GM21515 (cell line): Measurements from ENCODE around the gene DYNC1LI2.
A peak's percentile ranks its signal among the peaks of the same experiment; 100 is the strongest.
"Not testable (repeated sequence)": the region's sequence is repeated elsewhere in the genome, so short reads cannot be mapped to it uniquely, and the experiment has no call there.

Source experiments
- ATAC-seq: cut with Tn5 transposase; IDR thresholded peaks from one replicate; pipeline ENCODE4 v1.9.1; 2021; ENCODE audit not compliant: unreplicated experiment

DYNC1LI2 gene

GRCh38 chr16:66751303-66751991 lies at the start of gene DYNC1LI2:
DYNC1LI2 (minus strand) TSS chr16:66751609; CDS start chr16:66751591, 18 bp downstream.
- ATAC-seq: peak; percentile 90

- no peak for ATAC-seq
Observed at GRCh38 chr16:66800856-66801255, 49.4 kb upstream of the DYNC1LI2 start.

GRCh38 chr16:66798161-66798560 lies 46.8 kb upstream of the DYNC1LI2 start:
- ATAC-seq: no peak

- ATAC-seq: not testable (repeated sequence)
Observed at GRCh38 chr16:66793984-66794383, 42.6 kb upstream of the DYNC1LI2 start.

- ATAC-seq: no peak
Observed at GRCh38 chr16:66790130-66790733, 38.8 kb upstream of the DYNC1LI2 start.

- no peak for ATAC-seq
Observed at GRCh38 chr16:66787427-66787826, 36.0 kb upstream of the DYNC1LI2 start.

- ATAC-seq: no peak
Observed at GRCh38 chr16:66786551-66786950, 35.1 kb upstream of the DYNC1LI2 start.

GRCh38 chr16:66776457-66776856 lies 25.0 kb upstream of the DYNC1LI2 start:
- ATAC-seq: no peak

GRCh38 chr16:66774981-66775380 lies 23.6 kb upstream of the DYNC1LI2 start:
- no peak for ATAC-seq

- ATAC-seq: no peak
Observed at GRCh38 chr16:66758086-66758485, 6.7 kb upstream of the DYNC1LI2 start.

GRCh38 chr16:66754819-66755218 lies 3.4 kb upstream of the DYNC1LI2 start:
- no peak for ATAC-seq

- ATAC-seq: no peak
Observed at GRCh38 chr16:66754211-66754610, 2.8 kb upstream of the DYNC1LI2 start.

- no peak for ATAC-seq
Observed at GRCh38 chr16:66752958-66753357, 1.5 kb upstream of the DYNC1LI2 start.

GRCh38 chr16:66752379-66752778 lies 970 bp upstream of the DYNC1LI2 start:
- no peak for ATAC-seq

- ATAC-seq: no peak
Observed at GRCh38 chr16:66751992-66752322, 548 bp upstream of the DYNC1LI2 start.

GRCh38 chr16:66751053-66751302 lies 431 bp downstream of the DYNC1LI2 start:
- peak; percentile 5 for ATAC-seq

GRCh38 chr16:66750279-66751052 lies 943 bp downstream of the DYNC1LI2 start:
- no peak for ATAC-seq

- no peak for ATAC-seq
Observed at GRCh38 chr16:66746682-66747081, 4.7 kb downstream of the DYNC1LI2 start.

GRCh38 chr16:66746048-66746447 lies 5.4 kb downstream of the DYNC1LI2 start:
- ATAC-seq: no peak

- no peak for ATAC-seq
Observed at GRCh38 chr16:66741950-66742808, 9.2 kb downstream of the DYNC1LI2 start.

- no peak for ATAC-seq
Observed at GRCh38 chr16:66741169-66741900, 10.1 kb downstream of the DYNC1LI2 start.
